HCEC 1CT (cell line): Measurements from ENCODE around the gene CMSS1.

Source experiments
- DNase-seq: peaks from one replicate; pipeline ENCODE4 v3.0.0-alpha.2; 2017

CMSS1 gene

DNA sequence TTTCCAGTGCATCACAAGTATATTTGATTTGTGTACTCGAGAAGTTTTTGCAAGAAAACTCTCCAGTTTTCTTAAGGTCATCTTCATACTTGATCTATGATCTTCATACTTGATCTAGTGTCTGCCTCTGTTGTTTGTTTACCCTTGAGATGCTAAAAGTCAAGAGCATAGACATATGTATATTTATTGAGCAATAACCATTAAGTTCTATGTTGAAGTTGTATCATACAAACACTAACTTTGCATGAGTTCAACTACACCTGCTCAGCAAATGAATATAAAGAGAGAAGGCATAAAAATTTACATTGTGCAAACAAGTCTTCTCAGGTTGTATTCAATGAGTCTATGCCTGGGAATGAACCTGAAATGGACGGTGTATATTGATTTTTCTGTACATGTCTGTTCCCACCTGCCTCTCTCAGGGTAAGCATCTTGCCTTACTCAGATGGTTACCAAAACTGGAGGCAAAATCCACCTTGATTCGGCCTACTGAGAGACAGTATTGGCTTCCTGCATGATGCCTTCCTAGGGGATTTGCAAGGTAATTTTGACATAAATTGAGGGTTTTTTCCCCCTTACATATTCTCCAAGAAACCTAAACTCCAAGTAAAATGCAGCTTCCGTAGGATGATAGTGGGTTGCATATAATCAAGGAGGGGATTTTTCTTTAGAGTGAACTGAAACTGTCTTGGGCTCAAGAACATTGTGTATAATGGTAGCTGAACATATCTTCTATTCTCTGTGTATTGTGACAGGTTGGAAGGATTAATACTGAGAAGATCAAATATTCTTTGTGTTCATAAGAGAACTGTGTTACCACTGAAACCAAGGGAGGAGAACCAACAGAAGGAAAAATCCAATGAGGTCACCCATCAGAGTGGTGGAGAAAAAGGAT lies 186.2 kb downstream of the CMSS1 start:
- DNase-seq = no peak

DNA sequence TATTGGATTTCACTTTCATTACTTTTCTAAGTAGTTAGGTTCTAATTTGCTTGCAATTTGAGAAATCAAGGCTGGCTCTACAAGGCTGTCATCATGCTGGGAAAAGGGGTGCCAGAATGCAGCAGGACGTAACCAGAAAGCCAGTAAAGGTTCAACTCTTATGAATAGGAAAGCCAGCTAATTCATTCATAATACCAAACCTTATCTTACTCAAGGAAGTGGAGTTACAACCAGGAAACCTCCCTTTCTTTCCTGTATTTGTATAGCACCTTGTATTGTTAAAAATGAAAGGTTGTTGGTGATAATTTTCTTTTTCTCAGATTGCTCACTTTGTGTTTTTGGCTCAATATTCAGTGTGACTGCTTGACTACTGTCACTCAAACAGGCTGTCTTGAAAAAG lies 187.3 kb downstream of the CMSS1 start:
- no peak for DNase-seq

DNA sequence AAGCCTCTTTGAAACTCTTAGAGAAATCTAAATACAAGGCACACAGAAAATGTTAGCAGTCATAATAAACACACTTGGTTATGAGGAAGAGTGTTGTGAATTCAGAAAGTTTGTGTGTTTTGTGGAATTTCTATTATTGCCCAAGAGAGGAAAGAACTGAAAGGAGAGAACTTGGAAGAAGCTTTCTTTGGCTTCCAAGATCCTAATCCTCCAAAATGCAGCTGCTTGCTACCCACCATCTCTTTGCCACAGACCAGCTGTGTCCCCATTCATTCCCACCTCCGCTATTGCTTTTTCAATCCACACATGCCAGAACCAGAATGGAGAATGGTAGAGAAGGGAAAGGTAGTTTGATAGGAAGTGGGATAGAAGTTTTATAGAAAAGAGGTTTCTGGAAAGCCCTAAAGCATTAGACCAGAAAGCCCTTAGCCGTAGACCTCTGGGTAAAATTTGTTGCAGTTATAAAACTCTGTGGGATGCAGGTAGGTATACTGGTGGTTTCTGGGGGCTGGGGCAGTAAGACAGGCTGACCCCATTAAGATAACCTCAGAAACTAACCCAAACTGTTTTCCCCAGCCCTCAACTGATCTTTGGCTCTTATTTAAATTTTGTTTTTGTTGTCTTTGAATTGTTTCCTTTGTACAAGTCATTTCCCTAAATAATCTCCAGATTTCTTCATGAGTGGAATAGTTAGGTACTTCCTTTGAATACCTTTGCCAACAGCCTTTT lies 188.2 kb downstream of the CMSS1 start:
- DNase-seq = no peak

DNA sequence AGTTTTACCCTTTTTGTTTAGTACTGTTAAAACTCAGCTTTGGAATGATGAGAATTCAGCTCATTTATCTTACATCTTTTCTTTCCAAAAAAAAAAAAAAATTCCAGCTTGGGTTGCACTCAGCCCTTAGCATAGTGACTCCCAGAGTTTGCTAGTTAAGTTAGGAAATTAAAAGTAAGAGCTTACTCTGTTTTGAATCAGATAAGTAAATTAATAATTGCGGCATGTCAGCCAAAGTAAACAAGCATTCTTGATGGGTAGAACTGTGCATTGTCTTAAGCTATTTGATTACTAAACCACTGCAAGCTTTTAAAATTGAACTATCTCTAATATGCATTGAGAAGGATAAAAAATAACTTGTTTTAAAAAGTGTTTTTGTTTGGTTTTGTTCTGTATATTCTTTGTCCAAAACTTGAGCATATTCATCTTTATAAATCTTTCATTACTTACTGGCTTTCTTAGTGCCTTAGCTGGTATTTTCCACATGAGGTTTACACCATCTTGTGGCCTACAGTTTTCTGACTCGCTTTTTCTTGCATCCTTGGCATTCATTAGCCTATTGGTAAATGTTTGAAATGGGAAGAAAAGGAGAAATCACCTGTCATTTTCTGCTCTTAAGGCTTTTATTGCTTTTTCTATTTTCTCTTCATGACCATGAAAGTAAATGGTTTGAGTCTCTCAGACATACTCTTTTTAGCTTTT lies 189.1 kb downstream of the CMSS1 start:
- DNase-seq = peak; percentile 42

DNA sequence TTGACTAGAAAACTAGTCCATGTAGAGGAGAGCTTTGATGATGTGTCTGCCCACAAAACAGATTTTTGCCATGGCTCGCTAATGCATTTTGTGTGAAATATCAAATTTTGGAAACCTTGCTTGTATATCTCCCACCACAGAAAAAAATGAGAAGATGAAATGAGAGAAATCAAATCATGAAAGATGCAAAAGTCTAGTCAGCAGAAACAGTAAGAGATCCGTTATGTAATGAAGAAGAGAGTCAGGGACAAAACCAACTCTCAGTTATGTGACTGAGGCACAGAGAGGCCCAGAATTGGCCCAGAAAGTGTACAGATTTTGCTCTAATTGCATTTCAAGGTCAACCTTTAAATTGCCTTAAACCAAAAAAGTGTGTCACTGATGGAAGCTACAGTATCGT lies 189.7 kb downstream of the CMSS1 start:
- no peak for DNase-seq

DNA sequence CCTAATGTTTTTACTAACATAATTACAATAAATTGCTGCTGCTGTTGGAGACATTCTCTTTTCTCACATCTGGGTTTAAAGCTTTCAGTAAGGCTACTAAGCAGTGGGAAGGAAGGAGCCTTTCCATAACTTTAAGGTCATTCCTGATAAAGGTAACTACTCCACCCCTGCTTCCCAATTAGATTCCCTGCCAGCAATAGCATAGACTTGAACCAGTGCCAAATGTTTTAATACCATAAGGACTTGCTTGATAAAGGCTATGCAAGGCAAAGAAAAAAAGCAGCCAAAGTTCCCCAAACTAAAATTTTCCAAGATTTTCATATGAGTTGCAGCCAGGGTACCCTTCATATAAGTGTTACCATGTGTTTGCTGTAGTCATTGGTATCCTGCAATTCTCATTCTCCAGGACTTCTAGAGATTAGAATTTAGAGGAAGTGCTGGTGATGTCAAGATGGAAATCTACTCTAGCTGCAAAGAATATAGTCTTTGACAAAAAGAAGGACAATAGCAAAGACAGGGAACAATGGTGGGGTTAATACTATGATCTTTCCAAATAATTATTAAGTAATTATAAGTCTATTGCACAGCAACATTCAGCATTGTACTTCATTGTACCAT lies 190.5 kb downstream of the CMSS1 start:
- DNase-seq = no peak

DNA sequence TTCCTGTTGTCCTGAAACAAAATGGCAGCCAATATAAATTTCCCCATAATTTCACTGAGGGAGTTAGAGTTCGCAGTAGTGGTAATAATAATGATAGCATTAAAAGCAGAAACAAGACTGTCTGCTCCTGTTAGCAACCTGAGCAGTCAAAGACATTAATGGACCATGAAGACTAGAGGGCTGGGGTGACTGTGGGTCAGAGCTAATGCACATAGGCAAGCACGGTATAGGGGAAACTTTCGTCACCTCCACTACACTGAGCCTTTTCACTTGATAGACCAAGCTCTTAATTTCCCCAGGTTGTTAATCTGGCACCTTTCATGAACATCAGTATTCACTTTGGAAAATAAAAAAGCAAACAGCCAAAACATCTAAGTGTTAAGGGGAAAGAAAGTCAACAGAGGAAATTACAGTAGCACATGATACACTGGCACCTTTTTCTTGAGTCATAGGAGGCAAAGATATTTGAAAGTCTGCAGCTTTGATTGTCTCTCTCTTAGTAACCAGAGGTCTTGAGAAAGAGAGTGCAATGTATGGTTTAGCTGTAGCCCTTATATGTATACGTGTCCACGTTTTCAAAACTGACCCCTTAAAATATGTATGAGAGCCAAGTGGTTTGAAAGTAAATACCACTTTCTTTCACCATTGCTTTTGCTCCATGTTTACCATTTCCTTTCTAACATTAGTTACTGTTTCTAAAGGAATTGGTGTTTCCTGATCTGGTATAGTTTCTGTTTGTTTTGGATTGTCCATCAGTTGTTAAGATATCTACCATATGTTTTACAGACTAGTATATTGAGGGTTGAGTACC lies 191.8 kb downstream of the CMSS1 start:
- DNase-seq = no peak

DNA sequence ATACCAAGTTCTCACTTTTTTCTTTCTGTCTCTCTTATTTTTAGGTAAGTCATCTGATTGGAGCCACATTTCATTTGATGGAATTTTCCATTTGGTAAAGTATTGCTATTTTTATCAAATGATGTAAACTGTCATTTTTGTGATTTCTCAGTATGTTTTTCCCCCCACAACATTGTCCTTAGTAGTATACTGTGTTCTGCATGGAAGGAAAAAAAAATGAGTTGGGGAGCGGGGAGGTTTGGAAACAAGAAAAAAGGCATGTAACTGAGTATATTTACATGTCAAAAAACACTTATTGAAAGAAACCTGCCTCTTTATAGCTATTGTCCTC lies 192.4 kb downstream of the CMSS1 start:
- DNase-seq = no peak

DNA sequence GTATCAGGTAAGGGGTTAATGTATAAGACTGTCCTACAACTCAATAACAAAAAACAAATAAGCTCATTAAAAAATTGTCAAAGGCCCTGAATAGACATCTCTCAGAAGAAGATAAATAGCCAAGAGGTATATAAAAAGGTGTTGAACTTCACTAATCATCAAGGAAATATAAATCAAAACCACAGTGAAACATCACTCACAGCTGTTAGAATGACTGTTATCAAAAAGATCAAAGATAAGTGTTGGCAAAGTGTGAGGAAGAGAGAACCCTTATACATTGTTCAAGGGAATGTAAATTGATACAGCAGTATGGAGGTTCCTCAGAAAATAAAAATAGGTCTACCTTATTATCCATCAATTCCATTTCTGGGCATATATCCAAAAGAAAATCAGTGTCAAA lies 201.1 kb downstream of the CMSS1 start:
- no peak for DNase-seq

DNA sequence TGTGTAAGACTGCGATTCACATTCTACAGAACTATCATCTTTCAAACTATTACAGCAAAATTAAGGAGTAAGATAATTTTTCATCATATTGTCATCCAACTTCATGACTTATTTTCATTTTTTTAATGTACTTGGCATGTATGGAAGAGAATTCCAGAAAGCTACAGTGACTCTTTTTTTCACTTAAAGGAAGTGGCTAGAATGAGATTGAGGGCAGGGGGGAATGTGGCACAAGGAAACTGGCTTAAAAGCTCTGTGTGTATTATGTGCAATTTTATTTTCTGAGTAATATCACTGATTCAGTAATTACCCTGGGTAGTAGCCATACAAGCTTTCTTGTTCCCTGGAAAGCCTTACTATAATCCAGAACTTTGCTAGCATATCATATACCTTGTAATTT lies 202.1 kb downstream of the CMSS1 start:
- DNase-seq = no peak

DNA sequence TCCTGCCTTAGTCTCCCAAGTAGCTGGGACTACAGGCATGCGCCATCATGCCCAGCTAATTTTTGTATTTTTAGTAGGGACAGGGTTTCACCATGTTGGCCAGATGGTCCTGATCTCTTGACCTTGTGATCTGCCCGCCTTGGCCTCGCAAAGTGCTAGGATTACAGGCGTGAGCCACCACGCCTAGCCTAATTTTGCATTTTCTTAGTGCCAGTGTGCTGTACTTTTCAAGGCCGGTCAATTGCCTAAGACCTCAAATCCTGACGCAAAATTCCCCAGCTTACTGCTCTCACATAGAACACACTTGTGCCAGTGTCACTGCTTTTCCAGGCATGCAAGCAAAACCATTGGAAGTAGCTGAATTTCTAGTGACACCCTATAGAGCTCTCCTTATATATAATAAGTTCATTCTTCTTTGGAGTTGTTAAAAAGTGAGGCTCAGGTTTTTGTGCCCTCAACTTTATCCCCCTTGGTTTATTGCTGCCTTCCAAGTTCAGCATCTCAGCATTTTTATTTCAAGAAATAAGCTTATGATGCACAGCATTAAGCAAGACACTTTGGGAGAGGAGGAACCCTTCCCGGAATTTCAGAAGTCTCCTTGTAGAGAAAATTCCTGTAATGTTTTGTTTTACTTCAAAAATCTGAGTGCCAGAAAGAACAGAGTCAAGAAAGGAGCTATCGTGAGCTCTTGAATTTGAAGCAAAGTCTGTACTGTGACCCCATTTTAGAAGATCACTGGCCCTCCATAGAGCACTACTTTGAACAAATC lies 203.4 kb downstream of the CMSS1 start:
- no peak for DNase-seq

DNA sequence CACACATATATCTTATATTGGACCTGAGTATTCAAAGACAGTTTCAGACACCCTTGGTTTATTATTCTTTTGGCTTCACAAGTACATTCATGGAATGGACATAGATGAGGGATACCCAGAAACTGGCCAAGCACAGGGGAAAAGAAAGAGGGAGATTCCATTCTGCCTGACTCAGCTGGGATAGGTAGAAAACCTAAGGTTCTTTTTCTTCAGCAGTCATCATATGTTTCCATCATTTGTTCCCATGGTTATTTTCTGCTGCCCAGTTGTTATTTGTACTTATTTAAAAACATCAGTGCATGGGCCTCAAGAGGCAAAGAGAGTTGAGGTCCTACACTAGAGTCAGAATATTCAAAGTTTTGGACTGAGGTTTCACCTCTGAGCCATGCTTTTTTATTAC lies 204.8 kb downstream of the CMSS1 start:
- no peak for DNase-seq

DNA sequence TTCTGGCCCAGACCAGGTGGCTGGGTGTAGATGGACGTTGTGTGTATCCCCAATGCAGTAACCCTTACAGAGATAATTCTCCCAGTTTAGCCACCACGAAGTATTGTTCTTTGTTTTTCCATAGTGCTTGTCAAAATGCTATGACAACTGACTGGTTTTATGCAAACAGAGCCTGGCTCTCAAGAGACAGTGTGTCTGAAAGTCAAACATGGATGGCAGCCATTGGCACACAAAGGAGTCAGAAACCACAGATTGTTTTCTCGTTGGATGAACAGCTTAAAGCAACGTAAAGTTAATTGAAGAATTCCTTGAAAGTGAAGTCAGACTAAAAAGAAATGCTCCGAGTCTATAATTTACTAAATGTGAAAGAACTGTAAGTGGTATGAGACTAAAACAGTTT lies 205.5 kb downstream of the CMSS1 start:
- no peak for DNase-seq

DNA sequence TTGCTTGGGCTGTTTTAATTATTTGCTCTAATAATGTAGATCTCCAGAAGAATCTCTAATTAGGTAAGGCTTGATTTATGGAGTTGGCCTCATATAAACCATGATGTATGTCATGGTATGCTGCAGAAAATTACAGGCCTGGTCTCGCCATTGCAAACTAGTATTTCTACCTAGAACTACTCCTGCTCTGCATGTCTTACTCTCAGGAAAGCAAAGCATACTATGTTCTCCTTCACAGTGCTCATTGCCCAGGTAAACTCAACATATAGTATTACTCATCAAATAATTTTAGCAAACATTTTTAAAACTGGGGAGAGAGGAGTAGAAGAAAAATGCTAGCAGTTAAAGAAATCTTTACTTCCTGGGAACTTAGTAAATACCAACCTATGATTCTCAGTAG lies 205.9 kb downstream of the CMSS1 start:
- DNase-seq = no peak

DNA sequence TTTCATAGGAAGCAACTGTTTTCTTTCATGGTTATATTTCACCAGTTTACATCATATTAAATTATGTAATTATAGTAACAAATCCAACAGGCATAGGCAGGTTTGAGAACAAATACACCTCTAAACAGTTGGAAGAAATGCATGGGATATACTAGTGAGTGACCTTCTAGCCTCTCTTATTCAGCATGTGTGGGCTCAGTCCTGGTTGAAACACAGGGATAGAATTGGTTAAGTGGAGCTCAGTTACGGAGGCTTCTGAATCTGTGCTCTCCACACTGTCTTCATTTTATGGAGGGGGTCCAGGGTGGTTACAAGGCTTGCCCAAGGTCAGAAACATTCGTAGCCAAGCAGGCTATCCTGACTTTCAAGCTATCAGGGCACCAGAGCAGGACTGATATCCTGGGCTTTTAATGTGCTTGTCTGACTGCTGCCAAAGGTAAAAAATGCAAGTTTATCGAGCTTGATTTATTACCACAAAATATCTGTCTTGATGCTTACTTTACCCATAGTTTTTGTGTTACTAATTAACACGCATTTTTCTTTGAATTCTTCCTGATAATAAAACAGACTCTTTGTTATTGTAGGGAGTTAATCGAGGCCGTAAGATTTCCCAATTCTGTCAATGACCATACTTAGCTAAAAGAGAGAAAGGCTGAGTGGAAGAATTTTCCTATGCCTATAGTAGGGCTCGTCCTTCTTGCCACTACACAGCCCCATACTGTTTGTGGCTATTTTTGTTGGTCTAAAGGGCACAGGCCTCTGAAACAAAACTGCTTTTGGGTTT lies 207.1 kb downstream of the CMSS1 start:
- no peak for DNase-seq

DNA sequence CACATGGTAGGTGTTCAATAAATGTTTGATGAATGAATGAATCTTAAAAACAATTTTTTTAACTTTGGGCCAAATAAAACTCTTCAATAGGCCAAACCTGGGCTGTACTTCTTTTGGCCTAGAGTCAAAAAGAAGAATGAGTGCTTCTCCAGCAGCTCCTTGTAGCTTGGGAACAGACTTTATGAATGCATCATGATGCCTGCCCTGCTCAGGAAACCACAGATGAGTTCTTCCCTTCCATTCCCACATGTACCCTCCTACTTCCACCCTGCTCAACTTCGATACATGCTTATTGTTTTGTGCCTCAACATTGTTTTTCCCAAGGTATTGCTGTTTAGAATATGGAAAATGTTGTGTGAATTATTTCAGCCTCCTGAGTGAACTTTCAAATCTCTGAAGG lies 209.7 kb downstream of the CMSS1 start:
- no peak for DNase-seq

DNA sequence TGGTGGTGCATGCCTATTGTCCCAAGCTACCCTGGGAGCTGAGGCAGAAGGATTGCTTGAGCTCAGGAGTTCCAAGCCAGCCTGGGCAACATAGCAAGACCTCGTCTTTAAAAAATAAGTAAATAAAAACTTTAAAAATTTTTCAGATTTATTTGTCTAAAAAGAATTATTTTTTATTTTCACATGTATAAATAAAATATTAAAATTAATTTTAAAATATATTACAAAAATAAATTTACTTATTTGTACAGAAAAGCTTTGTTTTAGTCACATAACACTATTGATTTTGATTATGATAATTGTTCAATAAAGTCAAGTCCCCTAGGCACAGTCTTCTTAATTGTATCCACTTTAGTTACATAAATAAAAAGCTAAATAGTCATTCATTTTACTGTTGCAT lies 211.4 kb downstream of the CMSS1 start:
- DNase-seq = no peak

DNA sequence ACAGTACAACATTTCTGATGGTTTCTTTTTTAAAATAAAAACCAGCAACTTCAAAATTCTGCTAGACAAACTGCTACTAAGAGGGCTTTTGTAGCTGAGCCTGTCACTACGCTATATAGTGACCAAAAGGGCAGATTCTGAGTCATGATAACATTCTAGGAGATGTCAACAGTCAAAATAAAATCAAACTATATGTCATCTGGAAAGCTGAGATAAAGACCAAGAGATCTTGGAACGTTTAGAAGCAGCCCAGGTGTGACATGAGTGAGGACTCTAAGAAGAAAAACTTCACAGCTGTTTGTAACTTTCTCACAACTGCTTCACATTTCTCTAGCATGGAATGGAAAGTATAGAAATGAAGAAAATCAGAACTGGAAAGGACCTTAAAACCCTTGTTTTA lies 212.0 kb downstream of the CMSS1 start:
- no peak for DNase-seq

DNA sequence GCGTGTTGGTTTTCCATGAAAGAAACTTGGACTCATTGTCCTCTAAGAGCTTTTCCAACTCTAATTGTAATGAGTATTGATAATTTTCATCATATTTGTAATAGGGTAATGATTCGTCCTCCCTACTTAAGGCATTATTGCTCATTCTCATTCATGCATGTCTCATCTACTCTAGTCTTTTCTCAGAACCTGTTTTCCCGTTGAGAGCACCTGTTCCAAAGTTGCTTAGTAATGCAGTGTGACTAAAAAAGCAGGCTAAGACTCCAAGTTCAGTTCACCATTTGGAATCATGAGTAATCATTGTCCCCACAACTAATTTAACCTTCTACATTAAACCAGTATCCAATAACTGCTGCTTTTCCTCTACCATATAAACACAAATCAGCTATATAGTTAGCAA lies 212.7 kb downstream of the CMSS1 start:
- DNase-seq = no peak

DNA sequence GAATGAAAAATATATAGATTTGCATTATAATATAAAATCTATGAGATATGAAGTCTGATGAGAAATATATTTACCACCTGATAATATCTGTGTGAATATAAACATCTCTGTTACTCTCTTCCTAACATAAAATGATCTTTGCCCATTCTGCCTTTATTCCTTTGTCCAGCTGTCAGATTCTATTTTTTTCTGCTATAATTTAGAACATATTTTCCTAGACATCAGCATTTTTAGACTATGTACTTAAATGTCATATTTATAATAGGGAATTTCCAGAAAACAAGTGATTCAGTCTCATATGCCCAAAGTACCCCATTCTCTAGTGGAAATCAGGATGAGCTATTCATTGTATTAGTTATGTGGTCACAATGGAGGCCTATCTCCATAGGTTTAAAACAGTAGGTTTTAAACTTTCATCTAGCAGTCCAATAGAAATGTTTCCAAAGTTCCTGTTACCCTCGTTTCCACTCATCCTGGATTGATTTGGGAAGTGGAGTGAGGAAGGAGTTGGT lies 213.3 kb downstream of the CMSS1 start:
- DNase-seq = no peak

DNA sequence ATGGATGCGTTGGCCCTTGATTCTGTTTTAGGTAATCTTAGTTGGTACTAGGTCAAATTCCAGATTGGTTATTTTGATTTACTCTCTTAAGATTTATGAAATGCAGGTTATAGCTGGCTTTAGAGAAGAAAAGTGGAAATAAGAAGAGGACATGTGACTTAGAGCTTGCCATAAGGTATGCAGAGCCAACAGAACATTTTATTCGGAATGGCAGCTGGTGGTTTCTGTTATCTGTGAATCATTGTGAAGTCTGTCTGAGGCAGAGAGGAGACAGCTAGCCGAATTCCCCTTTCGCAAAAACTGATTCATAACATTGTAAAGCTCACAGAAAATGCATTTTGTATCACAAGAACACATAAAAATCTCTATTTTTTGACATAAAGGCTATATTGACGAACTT lies 214.6 kb downstream of the CMSS1 start:
- peak; percentile 66 for DNase-seq
